HG03103 (cell line): Measurements from ENCODE around the gene SPAG9.

Source experiments
- ATAC-seq: cut with Tn5 transposase; IDR thresholded peaks from one replicate; pipeline ENCODE4 v1.9.1; 2021; ENCODE audit warnings: low read depth; ENCODE audit not compliant: unreplicated experiment

The SPAG9 gene

DNA sequence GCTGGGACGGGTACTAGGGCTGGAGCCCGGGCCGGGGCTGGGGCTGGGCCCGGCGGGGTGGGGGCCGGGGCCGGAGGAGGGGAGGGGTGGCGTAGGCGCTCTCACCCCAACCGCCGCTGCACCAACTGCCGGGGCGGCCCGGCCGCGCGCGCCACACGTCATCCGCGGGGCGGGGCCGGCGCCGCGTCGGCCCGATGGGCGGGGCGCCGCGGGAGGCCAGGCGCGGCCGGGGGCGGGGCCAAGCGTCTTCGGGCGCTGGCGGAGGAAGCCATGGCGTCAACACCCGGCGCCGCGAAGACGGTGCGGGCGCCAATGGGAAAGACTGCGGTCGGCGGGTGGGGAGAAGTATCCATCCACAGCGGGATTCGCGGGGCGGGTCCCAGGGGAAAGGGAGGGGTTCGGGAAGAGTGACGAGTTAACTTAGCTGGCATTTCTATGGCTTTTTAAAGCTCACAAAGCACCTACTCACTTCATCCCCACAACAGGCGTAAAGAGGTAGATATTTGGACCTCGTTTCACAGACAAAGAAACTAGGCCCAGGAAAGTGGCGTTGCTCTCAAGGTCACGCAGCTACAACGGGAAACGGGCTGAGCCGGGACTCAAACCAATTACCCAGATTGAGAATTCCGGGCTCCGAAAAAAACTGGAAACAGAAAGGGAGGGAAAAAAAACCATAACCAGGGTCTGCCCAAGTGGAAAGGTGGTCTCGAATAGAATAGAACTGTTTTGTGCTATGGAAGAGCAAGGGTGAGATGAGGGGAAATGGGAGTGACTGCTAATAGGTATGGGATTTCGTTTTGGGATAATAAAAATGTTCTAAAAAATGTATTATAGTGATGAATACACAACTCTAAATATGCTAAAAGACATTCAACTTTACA lies at the start of gene SPAG9:
Gene SPAG9 (minus strand): TSS at position 130 of the 881 bp plus-strand sequence. CDS start 212 bp downstream, outside the sequence.
- peak; percentile 64 for ATAC-seq

DNA sequence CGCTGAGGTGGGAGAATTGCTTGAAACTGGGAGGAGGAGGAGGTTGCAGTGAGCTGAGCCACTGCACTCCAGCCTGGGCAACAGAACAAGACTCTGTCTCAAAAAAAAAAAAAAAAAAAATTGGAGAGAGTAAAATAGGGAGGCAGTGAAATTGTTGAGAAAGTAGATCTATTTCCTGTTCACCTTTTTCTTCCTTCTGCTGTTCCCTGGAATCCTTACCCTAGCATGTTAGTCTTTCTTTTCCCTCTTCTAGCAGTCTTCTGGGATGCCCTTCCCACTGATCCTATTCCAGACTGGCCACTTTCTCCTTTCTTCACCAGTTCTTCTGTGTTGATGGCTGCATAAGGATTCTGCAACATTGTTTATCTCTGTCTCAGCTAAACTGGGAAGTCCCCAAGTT lies 48.7 kb upstream of the SPAG9 start:
- ATAC-seq: no peak

- ATAC-seq: peak; percentile 43
Observed at GRCh38 chr17:51166987-51167931, 46.6 kb upstream of the SPAG9 start.

GRCh38 chr17:51166198-51166986 lies 45.7 kb upstream of the SPAG9 start, which contains the start of gene NME2:
NME2 (plus strand) TSS chr17:51166411; CDS start chr17:51166831, 420 bp downstream.
- ATAC-seq: peak; percentile 81

- ATAC-seq: peak; percentile 15
Observed at GRCh38 chr17:51165680-51166197, 45.1 kb upstream of the SPAG9 start.

DNA sequence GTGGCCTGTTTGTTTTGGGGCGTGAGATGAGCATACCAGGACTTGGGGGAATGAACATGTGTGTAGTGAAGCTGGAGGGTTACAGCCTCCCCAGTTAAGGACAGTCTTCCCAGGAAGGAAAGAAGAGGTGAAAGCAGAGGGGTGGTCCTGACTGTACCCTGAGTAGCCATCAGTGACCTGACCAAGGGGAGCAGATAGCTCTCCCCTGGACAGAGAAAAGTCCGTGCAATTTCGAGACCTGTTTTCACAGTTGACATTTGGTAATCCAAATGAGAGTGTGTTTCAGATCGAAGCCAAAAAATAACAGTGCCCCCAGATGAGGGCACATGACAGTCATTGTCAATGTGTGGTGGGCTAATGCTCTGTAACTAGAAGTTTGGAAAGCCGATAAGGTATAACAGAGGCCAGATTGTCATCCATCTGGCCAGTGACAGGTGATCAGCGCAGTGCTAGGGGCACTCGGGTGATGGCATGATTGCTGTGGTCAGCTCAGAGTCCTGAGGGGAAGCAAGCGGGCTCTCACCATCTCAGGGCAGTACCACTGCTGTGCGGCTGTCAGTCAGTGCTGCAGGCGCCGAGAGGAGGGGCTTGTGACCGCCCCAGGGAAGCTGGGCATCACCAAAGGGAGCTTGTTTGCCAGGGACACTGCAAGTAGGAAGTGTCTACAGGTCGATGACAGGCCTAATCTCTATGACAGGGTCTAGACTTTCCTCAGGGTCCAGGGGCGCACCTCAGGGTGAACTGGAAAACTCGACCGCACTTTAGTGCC lies 44.4 kb upstream of the SPAG9 start:
- ATAC-seq: no peak

DNA sequence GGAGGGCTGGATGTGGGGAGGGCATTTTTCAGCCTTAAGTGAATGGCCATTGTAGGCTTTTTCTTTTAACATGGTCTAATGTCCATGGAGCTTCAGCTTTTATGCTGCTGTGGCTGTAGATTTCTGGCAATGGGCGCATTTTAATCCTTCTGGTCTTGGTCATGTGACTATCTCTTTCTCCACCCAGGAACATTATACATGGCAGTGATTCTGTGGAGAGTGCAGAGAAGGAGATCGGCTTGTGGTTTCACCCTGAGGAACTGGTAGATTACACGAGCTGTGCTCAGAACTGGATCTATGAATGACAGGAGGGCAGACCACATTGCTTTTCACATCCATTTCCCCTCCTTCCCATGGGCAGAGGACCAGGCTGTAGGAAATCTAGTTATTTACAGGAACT lies 40.9 kb upstream of the SPAG9 start:
- ATAC-seq: no peak

GRCh38 chr17:51159604-51160003 lies 38.9 kb upstream of the SPAG9 start:
- no peak for ATAC-seq

DNA sequence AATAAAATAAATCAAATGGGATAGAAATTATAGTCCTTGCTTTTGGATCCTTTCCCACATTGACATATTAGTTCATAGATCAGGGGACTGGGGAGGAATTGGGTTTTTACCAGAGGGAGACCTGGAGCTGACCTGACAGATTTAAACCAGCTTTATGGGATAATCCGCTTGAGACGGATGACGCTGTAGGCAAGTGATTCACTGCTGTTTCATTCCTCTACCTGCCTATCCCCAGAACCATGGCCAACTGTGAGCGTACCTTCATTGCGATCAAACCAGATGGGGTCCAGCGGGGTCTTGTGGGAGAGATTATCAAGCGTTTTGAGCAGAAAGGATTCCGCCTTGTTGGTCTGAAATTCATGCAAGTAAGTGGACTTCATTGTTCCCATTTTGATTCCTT lies 34.7 kb upstream of the SPAG9 start:
- ATAC-seq: no peak

- no peak for ATAC-seq
Observed at GRCh38 chr17:51154176-51154575, 33.5 kb upstream of the SPAG9 start.

DNA sequence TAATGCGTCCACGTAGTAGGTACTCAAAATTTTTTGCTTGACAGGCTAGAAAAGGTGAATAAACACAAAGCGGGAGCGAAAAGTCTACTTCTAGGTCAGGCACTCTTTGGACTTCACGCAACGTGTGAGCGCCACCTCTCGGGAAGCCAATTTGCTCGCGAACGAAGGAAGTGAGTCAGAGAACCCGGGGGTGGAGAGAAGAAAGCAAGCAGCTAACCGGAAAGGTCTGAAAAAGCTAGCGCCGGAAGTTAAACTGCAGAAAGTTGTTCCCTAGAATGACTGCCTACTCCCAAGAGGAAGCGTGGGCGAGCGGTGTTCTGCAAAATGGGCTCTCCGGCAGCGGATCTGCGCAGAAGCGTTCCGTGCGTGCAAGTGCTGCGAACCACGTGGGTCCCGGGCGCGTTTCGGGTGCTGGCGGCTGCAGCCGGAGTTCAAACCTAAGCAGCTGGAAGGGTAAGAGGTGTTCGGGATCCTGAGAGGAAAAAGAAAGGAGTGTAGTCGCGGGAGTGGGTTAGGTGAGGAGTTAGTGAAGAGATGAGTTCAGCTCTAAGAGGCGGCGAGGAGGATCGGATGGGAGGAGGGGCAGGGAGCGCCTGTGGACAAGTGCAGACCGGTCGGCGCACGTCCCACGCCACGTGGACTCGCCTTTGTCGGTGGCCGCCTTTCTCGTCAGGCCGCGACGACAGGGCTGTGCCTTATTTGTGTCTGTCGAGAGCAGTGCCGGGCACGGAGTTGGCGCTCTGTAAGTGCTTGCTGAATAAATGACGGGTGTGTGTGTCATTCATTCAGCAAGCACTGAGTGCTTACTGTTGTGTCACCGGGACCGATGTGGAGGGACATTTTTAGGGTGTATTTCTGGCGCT lies 32.8 kb upstream of the SPAG9 start, which contains the start of gene NME1:
Gene NME1 (plus strand): TSS at position 350 of the 863 bp plus-strand sequence. CDS start 2,096 bp downstream, outside the sequence.
- ATAC-seq: peak; percentile 88

DNA sequence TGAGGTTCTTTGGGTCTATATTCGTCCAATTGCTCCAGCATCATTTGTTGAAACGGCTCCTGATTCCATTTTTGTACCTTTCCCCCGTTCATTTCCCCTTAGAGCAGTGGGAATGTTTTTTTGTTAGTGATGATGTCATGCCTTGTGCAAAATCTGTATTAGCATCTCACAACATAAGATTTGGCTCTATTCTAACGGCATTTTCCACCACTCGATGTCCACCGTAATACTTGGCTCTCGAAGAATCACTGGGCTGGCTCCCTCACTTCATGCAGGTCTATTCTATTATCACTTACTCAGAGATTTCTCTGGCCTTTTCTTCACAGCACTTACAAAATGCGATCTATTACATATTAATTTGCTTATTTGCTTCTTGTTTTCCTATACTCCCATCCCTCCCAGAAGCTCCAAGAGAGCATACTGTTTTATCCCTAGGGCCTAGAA lies 32.1 kb upstream of the SPAG9 start:
- ATAC-seq: no peak

- no peak for ATAC-seq
Observed at GRCh38 chr17:51150932-51151331, 30.3 kb upstream of the SPAG9 start.

- no peak for ATAC-seq
Observed at GRCh38 chr17:51149163-51149562, 28.5 kb upstream of the SPAG9 start.

DNA sequence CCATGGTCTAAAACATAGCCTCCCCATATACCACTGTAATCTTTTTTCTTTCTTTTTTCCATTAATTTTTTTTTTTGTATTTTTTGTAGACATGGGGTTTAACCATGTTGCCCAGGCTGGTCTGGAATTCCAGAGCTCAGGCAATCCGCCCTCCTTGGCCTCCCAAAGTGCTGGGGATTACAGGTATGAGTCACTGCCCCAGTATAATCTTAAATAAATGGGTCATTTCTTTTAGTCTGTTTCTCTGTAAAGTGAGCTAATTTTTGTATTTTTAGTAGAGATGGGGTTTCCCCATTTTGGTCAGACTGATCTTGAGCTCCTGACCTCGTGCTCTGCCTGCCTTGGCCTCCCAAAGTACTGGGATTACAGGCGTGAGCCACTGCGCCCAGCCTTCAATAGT lies 27.0 kb upstream of the SPAG9 start:
- ATAC-seq: no peak

GRCh38 chr17:51144266-51145022 lies 23.8 kb upstream of the SPAG9 start:
- ATAC-seq: no peak

DNA sequence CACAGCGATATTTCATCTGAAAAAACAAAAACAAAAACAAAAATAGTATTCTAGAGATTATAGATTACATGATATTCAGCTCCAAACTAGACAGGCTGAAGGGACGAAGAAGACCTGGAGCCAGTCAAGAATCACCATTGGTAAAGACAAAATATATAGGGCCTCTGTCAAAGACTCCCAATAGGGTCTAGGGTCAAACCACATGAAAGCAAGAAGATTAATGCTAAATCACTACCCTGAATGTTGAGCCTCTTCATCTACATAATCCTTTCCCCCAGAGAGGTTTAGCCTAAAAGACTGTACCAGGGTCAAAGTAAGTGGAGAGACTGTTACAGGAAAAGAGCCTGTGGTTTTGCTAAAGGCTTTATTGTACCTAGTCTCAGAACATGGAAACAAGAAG lies 21.9 kb upstream of the SPAG9 start:
- no peak for ATAC-seq

- no peak for ATAC-seq
Observed at GRCh38 chr17:51135956-51136355, 15.3 kb upstream of the SPAG9 start.
